OCI-LY7 (cell line): ENCODE results near the gene BTC.

Source experiments
- CTCF ChIP-seq: fragments of 200-600 bp; sonication (generic); conservative IDR thresholded peaks from 2 replicates; pipeline ENCODE4 v1.5.1; 2014; ENCODE audit warnings: mild to moderate bottlenecking, antibody characterized with exemption, low read length, moderate library complexity, mixed read lengths
- EZH2phosphoT487 ChIP-seq: fragments of 200-600 bp; sonication (generic); IDR thresholded peaks from 2 replicates; pipeline ENCODE4 v1.6.1; 2018; ENCODE audit warnings: low read depth, borderline replicate concordance, mild to moderate bottlenecking, mixed run types, antibody characterized with exemption, low read length, moderate library complexity, mixed read lengths

GRCh38 chr4:74823194-74823593 lies 28.9 kb upstream of the BTC start:
- no peak for TF ChIP-seq CTCF
- TF ChIP-seq EZH2phosphoT487: no peak
